ENCODE data around the gene EPM2AIP1.

DNA sequence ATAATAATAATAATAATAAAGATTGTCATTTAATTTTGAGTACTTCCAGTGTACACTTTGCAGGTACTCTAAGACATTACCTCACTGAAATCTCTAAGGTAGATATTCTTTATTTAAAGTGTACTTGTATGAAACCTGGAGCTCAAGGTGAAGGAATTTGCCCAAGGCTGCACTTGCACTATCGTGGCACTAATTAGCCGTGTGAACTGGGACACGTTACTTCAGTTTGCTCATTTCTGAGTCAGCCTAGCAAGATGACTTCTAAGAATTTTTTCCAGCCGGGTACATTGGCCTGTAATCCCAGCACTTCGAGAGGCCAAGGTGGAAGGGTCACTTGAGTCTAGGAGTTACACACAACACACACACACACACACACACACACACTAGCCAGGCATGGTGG is 33.9 kb upstream of the EPM2AIP1 start:
- no peak for TF ChIP-seq NFRKB (IDR thresholded peaks at IDR 0.05; ENCODE audit: low read depth)
- TF ChIP-seq SPI1 (IDR thresholded peaks at IDR 0.05; ENCODE audit: borderline replicate concordance, low read depth, low read length): no peak
- TF ChIP-seq JUN (IDR thresholded peaks at IDR 0.05; ENCODE audit: borderline replicate concordance, low read depth, low read length): no peak
- no peak for TF ChIP-seq JUN (CRISPR knock-in tag; IDR thresholded peaks at IDR 0.05; ENCODE audit: borderline replicate concordance)
- no peak for TF ChIP-seq HDAC1 (IDR thresholded peaks at IDR 0.05)
- TF ChIP-seq HES1 (IDR thresholded peaks at IDR 0.05; ENCODE audit: low read depth): no peak
- TF ChIP-seq ZFX (CRISPR knock-in tag; IDR thresholded peaks at IDR 0.05): no peak
- no peak for TF ChIP-seq HDAC2 (IDR thresholded peaks at IDR 0.05)
- no peak for TF ChIP-seq ZNF277 (CRISPR knock-in tag; IDR thresholded peaks at IDR 0.05; ENCODE audit: borderline replicate concordance)
